GM19468 (cell line): ENCODE results near the gene APOD.
A peak's percentile ranks its signal among the peaks of the same experiment; 100 is the strongest.

ENCODE experiments used
- ATAC-seq: cut with Tn5 transposase; IDR thresholded peaks from one replicate; pipeline ENCODE4 v1.9.1; 2021; ENCODE audit warnings: mild to moderate bottlenecking, moderate library complexity, moderate number of reproducible peaks; ENCODE audit not compliant: unreplicated experiment; ENCODE audit errors: extremely low read depth

The APOD gene

DNA sequence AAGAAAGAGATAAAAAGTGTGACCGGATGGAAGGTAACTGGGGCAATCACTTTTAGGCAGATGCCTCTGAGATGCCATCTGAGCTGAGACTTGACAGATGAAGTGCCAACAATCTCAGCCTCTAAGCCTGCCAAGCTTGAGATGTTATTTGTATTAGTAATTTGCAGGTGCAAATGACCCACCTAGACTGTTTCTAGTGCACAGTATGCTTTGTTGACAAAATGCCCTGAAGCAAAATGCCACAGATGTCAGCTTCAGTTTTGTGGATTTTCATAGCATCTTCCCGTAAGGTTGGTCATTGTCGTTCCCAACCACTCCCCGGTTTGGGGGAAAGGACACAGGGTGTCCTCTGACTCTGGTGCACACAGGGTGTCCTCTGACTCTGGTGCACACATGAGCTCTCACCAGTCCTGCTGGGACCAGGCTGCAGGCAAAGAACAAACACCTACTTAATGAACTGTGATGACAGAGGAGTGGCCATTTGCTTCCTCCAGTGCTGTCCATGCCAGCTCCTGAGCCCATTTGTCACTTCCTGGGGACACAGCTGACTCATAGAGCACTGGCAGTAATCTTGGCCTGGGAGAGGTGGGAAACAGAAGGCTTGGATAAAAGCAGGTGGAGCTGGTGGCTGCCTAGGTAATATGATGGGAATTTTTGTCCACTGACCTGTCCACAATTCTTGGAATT is 23.9 kb downstream of the APOD start:
- no peak for ATAC-seq

- ATAC-seq: no peak
Observed at GRCh38 chr3:195558602-195559001, 25.1 kb downstream of the APOD start.

DNA sequence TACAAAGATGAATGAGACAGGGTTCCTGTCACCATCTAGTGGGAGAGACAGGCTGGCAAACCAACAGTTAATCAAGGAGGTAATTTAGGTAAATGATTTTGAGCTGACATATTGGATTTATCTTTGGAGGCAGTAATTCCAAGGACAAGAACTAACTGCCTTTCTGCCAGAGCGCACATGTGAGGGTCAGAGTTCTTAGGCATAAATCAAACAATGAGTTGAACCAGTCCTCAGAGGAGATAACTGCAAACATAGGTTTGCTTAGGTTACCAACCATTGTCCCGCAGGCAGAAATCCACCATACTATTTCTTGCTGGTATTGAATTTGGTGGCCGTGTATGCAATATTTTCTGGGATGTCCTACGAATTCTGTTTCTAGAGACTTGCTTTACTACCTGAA is 26.4 kb downstream of the APOD start:
- ATAC-seq: no peak

- ATAC-seq: no peak
Observed at GRCh38 chr3:195556390-195556789, 27.4 kb downstream of the APOD start.

DNA sequence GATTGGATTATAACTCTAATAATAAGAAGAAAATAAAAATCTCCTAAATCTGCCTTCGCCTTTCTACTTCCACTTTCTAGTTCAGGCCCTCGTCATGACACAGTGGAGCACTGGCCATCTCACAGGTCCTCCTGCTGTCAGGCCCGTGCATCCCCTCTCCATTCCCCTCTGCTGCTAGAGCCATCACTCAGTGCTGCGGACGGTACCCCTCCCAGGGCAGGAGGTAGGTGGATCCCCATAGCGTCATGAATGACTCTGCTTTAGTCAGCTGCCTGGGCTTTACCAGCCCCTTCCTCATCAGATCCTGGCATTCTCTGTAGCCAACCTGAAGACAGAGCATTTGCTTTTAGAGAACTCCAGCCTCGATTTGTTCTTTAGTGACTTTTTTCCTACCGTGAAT is 28.6 kb downstream of the APOD start:
- ATAC-seq: no peak

DNA sequence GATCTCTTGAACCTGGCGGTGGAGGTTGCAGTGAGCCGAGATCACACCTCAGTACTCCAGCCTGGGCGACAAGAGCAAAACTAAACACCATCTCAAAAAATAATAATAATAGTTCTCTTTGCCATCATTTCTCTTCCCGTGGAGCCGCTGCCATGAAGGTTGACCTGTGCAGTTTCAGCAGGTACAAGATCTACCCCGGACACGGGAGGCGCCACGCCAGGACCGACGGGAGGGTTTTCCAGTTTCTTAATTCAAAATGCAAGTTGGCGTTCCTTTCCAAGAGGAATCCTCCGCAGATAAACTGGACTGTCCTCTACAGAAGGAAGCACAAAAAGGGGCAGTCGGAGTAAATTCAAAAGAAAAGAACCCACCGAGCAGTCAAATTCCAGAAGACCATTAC is 29.3 kb downstream of the APOD start:
- ATAC-seq: no peak

DNA sequence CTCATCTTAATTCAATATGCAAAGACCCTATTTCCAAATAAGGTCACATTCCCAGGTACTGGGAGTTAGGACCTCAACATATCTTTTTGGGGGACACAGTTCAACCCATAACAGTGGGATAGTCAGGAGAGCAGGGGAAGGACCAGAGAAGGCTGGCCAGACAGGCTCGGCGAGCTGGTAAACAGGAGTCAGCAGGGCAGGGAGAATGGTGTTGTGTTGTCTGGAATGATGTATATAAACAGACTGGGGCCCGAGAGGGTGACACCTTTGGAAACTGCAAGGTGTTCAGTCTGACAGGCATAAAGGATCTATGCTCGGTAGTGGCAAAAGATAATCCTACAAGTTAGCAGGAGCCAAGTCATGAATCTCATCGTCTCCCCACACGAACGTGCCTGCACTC is 30.5 kb downstream of the APOD start:
- ATAC-seq: no peak

- no peak for ATAC-seq
Observed at GRCh38 chr3:195551381-195551978, 32.3 kb downstream of the APOD start.

DNA sequence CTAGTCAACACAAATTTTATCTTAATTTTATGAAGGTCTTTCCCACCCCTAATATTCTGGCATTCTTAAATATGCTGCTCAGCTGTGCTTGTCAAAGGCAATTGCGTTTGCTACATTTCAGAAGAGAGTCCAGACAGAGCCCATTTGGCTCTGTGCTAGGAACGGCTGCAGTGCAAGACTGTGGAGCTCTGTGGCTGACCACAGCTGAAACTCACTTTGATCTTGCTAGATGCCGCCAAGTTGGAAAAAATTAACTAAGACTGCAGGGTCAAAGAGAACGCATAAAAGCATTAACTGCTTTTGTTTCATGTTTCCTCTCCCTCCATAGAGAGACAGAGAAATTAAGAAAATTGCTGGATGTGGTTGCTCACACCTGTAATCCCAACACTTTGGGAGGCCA is 33.0 kb downstream of the APOD start:
- no peak for ATAC-seq

GRCh38 chr3:195549931-195550519 is 33.7 kb downstream of the APOD start:
- ATAC-seq: no peak

DNA sequence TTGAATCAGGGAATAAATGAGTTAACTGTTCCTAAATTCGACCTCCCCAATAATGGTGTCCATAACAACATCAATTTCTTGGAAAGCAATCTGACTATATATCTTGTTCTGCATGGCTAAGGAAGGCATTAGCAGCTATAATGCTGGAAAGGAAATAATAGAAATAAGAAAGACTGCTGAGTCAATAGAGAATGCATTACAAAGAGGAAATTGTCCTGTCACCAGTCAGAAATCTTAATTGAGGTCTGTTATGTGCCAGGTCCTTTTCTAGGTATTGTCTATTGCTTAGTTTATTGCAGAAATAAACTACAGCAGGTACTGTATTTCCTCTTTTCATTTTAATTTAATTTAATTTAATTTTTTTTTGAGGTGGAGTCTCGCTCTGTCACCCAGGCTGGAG is 34.8 kb downstream of the APOD start:
- no peak for ATAC-seq

GRCh38 chr3:195548501-195548900 is 35.2 kb downstream of the APOD start:
- no peak for ATAC-seq

DNA sequence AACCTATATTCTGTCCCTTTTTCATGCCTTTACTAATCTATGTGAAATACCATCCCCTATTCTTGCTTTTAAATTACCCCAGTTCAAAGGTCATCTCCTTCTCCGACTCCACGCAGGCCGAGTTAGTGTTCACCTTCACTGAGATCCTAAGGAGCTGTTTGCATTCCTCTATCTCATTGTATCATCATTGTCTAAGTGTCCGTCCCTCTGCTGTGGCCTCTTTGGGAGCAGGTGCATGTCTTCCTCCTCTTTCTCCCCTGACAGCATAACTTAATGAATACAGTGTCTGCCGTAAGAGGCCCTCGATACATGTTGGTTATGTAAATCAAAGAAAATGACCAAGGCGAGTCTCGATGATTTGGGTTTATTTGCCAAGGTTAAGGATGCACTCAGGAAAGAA is 35.7 kb downstream of the APOD start:
- ATAC-seq: no peak

GRCh38 chr3:195546130-195546560 is 37.6 kb downstream of the APOD start:
- ATAC-seq: no peak

DNA sequence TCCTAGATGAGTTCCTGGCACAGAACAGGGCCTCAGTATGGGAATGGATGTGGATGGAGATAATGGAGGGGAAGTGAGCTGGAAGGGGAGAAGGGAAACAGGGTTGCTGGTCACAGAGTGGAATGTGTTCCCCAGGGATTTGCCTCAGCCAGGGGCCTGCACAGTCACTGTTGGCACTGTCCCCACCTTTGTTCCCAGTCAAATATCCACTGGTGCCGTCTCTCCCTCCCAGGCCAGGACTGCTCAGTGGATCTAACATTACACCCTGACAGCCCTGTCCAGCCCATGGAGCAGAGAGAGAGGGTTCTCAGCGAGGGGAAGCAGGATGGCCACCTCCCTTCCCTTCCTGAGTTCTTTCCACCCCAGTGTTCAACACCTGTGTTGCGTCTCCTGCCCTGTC is 39.1 kb downstream of the APOD start:
- ATAC-seq: no peak

DNA sequence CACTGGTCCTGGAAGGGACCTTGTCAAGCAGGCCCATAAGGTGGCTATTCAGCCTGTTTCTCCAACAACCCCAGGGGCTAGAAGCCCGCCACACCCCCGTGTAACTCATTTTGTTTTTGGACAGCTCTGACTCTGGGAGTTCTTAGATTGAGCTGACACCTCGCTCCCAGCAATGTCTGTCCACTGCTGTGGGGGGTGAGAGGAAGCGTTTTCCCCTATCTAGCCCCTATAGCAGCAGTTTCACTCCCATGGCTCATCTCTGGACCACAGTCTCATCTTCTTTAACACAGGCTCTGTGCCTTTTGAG is 39.6 kb downstream of the APOD start:
- ATAC-seq: no peak

GRCh38 chr3:195543500-195544229 is 40.1 kb downstream of the APOD start:
- ATAC-seq: no peak

GRCh38 chr3:195542698-195543499 is 40.8 kb downstream of the APOD start, which contains the start of gene PPP1R2:
PPP1R2 (minus strand) TSS chr3:195543325; CDS start chr3:195543025, 300 bp downstream.
- peak; percentile 38 for ATAC-seq

DNA sequence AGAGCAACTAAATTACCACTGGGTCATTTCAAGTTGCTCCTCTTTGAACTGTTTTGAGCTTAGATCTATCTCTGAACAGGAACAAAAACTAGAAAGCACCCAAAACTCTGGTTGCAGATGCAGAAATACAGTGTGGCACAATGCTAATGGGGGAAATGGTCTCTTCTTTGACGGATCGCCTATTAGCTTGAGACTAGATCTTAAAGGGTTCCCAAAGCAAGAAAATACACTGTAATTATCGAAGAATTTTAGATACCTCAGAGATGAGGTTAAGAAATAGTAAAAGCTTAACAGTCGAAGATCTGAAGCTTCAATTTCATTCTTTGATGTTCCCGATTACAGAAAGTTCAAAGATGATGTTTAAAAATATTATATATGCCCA is 41.4 kb downstream of the APOD start:
- ATAC-seq: no peak

- no peak for ATAC-seq
Observed at GRCh38 chr3:195540511-195540910, 43.2 kb downstream of the APOD start.
